HG03521 (cell line): Measurements from ENCODE around the gene SLC7A6.

ENCODE experiments used
- ATAC-seq: cut with Tn5 transposase; IDR thresholded peaks from one replicate; pipeline ENCODE4 v1.9.1; 2021; ENCODE audit warnings: mild to moderate bottlenecking, moderate library complexity; ENCODE audit not compliant: unreplicated experiment

SLC7A6 gene

DNA sequence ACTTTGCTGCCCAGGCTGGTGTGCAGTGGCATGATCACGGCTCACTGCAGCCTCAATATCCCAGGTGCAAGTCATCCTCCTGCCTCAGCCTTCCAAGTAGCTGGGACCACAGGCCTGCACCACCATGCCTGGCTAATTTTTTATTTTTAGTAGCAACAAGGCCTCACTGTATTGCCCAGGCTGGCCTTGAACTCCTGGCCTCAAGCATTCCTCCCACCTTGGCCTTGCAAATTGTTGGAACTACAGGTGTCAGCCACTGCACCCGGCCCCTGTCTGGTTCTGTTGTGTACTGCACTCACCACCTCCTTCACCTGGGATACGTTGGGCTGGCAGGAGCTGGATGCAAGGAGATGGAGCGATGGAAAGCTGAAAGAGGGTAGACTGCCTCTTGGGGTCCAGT is 10.6 kb upstream of the SLC7A6 start:
- no peak for ATAC-seq

- no peak for ATAC-seq
Observed at GRCh38 chr16:68255712-68256111, 8.6 kb upstream of the SLC7A6 start.

DNA sequence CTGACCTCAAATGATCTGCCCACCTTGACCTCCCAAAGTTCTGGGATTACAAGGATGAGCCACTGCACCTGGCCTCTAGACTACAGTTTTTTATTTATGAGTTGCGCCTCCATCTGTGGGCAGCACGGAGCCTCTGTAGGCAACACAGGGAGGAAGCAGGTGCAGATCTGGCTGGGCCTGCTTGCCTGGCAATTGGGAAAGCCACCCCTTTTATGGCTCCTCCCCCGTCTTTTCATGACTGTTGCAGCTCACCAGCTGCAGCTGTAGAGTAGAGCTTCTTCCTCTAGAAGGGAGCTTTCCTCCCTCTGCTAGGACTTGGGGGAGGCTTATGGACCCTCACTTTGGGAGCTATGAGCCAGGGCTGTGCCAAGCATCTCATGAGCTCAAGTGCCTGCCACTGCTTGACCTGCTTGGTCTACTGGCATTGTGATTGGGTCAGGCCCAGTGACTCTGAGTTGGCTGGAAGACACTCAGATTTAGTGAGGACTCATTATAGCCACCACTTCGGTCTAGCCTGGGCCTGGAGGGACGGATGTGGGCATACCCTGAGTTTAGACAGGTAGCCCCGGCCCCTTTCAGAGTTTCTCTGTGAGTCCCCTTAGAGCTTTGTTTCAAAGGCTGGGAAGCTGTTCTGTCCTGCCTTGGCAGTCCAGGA is 6.9 kb upstream of the SLC7A6 start:
- no peak for ATAC-seq

DNA sequence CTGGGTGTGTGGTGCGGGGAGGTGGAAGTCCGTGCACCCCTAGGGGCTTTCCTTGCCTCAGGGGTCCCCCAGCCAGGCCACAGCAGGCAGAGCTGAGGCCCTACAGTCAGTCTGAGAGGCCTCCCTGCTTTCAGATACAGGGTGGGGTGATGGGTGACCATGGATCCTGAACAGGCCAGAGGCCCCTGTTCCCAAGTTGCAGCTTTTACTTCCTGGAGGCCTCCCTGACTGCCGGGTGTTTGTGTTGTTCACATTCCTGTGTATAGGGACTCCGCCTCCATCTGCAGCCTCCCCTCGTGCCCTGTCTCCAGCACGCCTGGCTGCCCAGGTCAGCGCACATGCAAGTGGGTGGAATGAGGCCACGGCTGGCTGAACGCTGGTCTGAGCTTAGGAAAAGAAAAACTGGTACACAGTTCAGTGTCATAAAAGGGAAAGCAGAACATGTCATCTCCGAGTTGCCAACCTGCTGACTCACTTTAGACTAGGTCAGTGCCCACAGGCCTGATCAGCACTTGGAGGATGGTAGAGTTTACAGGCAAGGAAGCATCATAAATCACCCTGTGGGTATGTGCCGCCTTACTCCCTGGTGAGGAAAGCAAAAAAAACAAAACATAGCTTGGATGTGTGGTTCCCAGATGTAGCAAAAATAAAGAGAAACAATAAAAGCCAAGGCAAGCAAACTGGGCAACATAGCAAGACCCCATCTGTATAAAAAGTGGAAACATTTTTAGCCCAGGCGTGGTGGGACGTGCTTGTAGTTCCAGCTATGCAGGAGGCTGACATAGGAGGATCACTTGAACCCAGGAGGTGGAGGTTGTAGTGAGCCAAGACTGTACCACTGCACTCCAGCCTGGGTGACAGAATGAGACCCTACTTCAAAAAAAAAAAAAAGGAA is 6.2 kb upstream of the SLC7A6 start:
- no peak for ATAC-seq

DNA sequence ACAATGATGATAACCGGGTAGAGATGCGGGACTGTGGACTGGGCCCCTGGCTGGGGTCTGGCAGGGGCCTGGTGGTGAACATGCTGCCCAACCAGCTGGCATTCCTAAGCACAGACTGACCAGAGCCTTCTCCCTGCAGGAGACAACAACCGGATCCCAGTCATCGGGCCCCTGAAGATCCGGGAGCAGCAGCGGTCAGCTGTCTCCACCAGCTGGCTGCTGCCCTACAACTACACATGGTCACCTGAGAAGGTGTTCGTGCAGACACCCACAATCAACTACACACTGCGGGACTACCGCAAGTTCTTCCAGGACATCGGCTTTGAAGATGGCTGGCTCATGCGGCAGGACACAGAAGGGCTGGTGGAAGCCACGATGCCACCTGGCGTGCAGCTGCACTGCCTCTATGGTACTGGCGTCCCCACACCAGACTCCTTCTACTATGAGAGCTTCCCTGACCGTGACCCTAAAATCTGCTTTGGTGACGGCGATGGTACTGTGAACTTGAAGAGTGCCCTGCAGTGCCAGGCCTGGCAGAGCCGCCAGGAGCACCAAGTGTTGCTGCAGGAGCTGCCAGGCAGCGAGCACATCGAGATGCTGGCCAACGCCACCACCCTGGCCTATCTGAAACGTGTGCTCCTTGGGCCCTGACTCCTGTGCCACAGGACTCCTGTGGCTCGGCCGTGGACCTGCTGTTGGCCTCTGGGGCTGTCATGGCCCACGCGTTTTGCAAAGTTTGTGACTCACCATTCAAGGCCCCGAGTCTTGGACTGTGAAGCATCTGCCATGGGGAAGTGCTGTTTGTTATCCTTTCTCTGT is 5.1 kb upstream of the SLC7A6 start:
- no peak for ATAC-seq

DNA sequence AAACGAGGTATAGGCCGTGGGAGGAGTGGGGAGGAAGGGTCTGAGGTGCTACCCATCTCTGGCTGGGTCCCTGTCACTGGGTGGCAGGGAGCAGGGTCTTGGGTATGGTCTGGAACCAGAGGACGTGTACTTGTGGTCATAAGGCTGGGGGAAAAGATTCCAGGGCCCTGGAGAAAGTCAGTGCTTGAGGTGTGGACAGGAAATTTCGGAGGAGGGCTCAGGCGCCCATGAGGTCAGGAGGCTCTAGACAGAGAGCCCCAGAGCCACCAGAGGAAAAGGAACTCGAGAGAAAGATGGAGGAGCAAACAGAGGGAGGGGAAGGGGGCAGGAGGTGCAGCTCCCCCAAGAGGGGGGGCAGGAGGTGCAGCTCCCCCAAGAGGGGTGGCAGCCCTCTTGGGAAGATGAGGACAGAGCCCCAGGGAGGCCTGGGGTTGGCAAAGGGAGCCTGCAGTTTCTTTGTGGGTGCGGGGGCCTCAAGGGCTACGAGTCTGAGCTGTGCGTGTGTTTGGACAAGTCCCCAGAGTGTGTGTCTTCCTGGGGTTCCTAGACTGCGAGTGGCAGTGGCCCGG is 683 bp upstream of the SLC7A6 start:
- no peak for ATAC-seq

DNA sequence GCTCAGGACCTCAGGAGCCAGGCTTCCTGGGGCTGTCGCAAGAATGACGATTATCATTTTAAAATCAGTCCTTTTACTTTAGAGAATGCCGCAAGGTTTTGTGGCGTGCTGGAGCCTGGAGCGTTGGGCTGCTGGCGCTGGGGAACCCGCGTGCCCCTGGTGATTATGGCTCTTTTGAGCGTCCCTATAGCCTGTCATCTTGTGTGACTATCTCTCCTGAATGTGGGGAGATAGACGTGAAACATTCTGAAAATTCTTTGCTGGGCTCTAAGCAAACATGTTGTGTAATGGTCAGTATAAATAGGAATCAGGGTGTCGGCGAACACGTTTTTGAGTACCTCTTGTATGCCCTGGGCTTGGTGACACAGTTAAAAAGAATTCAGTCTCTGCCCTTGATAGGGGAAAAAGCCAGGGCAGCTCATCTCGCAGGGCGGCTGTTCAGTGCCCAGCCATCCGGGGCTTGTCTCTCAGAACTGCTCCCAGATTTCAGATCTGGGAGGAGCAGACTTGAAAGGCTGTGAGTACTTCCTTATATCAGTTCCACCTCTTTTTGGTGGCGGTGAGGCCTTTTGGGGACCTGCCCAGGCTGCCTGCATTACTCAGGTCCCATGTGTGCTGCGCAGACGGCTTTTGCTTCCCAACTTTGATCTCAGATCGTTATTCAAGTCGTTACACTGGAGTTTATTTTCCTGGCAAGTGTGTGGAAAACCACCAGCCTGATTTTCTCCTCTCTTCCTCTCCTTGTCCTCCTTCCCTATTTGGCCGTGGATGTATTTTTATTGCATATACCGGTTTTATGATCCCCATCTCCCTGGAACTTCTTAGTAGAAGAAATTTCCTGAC is 973 bp downstream of the SLC7A6 start:
- ATAC-seq, result no peak

DNA sequence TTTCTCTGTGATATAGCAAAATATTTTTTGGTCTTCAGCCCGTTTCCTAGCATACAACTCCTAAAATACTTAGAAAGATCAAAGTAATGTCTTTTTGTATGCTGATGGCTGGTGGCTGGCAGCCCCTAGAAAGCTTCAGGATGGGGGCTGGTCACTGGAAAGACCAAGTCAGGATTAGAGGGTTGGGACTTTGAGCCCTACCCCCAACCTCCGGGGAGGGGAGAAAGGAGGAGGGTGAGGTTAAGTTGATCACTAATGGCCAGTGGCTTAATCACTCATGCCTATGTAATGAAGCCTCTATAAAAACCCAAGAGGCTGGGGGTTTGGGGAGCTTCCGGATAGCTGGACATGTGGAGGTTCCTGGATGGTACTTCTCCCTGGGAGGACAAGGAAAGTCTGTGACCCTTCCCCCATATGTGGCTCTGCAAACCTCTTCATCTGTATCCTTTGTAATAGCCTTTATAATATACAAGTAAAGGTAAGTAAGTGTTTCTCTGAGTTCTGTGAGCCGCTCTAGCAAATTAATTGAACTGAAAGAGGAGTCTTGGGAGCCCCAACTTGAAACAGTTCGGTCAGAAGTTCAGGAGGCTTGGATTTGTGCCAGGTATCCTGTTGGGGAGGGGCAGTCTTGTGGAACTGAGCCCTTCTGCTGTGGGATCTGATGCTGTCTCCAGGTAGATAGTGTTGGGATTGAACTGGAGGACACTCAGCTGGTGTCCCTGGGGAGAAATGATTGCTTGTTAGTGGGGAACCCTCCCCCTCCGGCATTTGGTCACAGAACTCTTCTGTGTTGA is 3.5 kb downstream of the SLC7A6 start:
- no peak for ATAC-seq

- ATAC-seq, result no peak
Observed at GRCh38 chr16:68269793-68270192, 5.5 kb downstream of the SLC7A6 start.

DNA sequence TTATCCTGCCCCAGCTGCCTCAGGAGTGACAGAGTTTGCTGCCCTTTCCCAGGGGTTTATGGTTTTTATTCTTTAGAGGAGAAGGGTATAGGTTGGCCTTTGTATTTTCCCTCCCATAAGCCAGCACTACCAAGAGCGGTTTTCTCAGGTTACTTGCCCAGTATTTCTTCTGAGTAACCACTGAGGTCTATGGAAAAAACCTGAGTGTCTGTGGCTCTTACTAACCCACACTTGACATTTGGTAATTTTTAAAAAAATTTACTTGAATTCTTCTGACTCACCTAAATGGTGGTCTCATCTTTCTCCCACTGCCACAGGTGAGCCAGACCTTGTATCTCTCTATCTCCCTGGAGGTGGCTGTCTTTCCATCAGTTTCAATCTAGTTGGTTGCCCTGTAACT is 6.0 kb downstream of the SLC7A6 start:
- ATAC-seq, result no peak

DNA sequence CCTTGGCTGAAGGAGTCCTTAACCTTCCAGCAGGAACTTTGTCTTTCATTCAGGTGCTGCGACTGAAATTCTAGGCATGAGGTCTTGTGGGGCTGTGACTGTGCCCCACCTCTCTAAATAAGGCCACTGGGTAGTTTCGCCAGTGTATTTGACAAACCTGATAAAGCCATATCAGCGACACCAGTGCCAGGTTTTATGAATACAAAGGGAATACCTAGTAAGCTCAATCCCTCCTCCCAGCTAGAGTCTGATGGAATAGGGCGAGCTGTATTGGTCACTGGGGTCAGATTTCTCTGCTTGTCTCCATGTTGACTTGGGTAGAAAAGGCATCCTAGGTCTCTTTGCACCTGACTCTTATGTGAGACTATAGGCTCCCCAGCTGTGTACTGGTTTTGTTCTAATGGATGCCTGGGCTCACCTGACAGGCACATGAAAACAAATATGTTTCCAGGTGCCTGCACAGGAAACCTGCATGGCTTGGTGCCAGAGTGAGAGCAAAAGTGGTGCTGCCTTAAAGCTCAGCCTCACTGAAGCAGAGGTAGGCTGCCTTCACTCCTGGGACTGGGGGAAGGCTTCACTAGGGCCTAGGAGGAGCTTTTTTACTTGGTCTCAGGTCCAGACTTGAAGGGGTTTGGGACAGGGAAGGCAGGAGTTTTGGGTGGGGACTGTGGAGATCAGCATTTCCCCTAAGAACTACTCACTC is 8.3 kb downstream of the SLC7A6 start:
- ATAC-seq, result no peak

- ATAC-seq, result no peak
Observed at GRCh38 chr16:68273459-68273858, 9.1 kb downstream of the SLC7A6 start.

DNA sequence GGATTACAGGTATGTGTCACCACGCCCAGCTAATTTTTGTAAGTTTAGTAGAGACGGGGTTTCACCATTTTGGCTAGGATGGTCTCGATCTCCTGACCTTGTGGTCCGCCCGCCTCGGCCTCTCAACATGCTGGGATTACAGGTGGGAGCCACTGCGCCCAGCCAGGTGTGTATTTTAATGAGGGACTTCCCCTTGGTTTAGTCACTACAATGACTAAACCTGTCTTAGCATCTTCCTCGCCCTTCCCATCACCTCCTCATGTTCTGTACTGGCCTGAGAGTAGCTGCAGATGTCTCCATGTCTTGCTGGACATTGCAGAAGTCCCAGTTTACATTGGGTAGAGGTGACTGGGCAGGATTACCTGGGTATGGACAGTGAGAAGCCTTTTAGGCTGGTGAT is 9.6 kb downstream of the SLC7A6 start:
- ATAC-seq, result no peak

DNA sequence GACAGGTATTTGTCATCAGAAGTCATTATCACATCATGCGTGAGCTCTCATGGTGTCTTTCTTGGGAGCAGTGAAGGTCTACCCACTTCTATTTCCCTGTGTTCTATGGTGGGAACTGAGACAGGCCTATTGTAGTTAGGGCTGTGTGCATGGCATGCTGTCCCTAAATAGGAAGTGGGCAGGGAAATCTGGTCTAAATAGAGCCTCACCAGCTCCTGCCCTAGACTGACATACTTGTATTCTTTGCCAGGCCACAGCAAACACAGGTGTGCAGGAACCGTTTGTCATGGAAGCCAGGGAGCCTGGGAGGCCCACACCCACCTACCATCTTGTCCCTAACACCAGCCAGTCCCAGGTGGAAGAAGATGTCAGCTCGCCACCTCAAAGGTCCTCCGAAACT is 10.1 kb downstream of the SLC7A6 start:
- ATAC-seq, result no peak

DNA sequence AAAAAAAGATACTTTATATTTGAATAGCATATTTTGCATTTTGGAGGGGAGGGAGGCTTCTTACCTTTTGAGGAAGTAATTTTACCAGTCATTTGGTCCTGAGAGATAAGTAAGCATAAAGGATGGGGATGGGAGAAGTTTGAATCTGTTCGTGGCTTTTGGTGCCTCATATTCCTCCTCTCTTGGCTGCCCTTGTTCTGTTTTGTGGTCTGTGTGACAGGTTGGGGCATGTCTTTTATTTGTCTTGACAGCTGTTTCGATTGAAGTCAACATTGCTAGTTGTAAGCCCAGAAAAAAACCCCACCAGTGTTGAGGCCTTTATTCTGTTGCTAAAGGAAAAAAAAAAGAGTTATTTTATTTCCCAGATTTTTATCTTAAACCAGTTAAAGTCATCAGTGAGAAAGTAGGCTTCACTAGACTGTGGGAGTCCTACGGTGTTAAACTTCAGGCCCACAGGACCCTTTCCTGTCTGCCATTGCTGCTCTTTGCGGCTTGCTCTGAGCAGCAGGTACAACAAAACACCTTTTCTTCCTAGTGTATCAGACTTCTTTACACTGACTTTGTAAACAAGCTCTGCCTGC is 11.4 kb downstream of the SLC7A6 start:
- ATAC-seq, result no peak

DNA sequence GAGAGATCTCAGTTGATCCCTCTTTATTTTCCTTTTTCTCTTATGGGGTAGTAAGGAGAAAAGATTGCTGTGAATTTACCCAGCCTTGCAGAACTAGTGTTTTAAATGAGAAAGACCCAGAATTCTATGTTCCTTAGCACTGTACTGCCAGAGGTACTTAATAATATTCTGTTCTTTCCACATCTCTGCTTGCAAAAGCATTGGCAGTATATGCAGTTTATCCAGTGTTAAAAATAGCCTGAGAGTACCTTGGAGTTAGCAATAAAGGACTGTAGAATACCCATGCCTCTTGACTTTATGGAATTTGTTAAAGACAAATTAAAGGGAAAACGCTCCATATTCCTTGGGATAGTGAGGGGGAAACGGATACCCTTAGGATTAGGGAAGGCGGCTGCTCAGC is 11.9 kb downstream of the SLC7A6 start:
- ATAC-seq, result no peak

DNA sequence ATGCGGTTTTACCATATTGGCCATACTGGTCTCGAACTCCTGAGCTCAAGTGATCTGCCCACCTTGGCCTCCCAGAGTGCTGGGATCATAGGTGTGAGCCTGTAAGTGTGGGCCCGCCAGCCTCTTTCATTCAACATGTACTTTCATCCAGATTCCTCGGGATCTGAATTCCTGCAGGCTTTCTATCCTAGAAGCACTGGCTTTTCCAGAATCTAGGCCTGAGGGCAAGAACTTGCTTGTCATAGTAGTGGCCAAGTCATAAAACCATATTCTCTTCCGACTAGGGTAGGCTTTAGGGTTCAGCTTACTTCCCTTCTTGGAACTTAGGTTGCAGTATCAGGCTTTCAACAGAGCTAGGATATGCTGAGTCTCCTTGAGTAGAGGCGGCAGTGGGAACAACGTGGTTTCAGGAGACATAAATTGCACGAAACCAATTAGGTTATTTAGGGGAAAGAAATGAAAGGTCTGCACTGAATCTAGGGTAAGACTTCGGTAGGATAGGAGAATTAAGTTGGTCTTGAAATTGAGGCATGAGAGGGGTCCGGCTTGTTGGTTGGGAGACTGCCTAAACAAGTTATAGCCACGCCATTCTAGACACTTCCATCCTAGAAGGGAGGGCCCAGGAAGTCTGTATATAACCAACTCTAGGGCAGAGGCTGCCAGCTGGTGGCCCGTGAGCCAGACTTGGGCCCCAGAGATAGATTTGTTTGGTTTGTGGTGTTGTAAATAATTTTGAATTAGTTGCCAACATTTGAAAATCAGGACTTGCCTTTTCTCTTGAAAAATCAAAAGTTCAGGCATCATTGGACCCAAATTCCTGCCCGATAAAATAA is 15.6 kb downstream of the SLC7A6 start:
- ATAC-seq, result no peak
